ENCODE measurements around the gene EMILIN3.

The EMILIN3 gene

GRCh38 chr20:41352666-41353065 lies 14.0 kb downstream of the EMILIN3 start:
- Mint-ChIP-seq H3K36me3 (no peaks in the 10 kb centered on the region), H3K4me1 (no peaks in the 10 kb centered on the region), H3K27ac (no peak overlapping the region), H3K9me3 (no peaks in the 10 kb centered on the region), H3K27me3 (peaks cover 4% of the 10 kb centered on the region), H3K4me3 (no peak overlapping the region)
- no peak for DNase-seq (ENCODE audit: low spot score in 2 of 2)
- ATAC-seq (ENCODE audit: low read depth) = no peak

- no peak overlapping the region for H3K27ac Mint-ChIP-seq
- H3K9me3 Mint-ChIP-seq = no peaks in the 10 kb centered on the region
- ATAC-seq (ENCODE audit: low read depth) (no peak), DNase-seq (ENCODE audit: low spot score in 2 of 2) (no peak)
- H3K4me3 Mint-ChIP-seq = no peak overlapping the region
- peaks cover 4% of the 10 kb centered on the region for H3K27me3 Mint-ChIP-seq
- H3K36me3 Mint-ChIP-seq = no peaks in the 10 kb centered on the region
- H3K4me1 Mint-ChIP-seq = no peaks in the 10 kb centered on the region
Observed at GRCh38 chr20:41352106-41352505, 14.5 kb downstream of the EMILIN3 start.

DNA sequence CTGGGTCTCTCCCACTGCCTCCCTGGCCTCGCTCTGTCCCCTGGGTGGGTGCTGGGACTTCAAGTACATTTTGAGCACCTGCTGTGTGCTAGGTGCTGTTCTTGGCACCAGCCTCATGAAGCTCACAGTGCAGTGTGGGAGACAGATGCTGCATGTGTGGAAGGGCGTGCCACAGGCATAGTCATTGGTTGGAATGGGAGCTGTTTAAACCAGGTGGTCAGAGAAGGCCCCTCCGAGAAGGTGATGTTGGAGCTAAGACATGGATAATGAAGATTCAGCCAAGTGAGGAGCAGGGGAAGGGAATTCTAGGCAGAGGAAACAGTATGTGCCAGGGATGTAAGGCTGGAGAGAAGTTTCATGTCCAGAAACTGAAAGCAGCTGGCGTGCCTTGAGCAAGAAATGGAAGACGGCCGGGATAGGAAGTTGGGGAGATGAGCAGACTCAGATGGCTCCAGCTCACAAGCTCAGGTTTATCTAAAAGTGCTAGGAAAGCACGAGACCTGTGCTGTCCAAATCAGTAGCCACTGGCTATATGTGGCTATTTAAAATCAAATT lies 16.1 kb downstream of the EMILIN3 start:
- Mint-ChIP-seq H3K27ac (no peak overlapping the region), H3K4me3 (no peak overlapping the region), H3K4me1 (no peaks in the 10 kb centered on the region), H3K36me3 (no peaks in the 10 kb centered on the region), H3K9me3 (no peaks in the 10 kb centered on the region), H3K27me3 (peaks cover 4% of the 10 kb centered on the region)
- ATAC-seq (ENCODE audit: low read depth) (no peak), DNase-seq (ENCODE audit: low spot score in 2 of 2) (no peak)

- Mint-ChIP-seq H3K27ac (no peak overlapping the region), H3K36me3 (no peaks in the 10 kb centered on the region), H3K4me1 (no peaks in the 10 kb centered on the region), H3K4me3 (no peak overlapping the region), H3K9me3 (no peaks in the 10 kb centered on the region), H3K27me3 (peaks cover 4% of the 10 kb centered on the region)
- DNase-seq (ENCODE audit: low spot score in 2 of 2) (no peak), ATAC-seq (ENCODE audit: low read depth) (no peak)
Observed at GRCh38 chr20:41349943-41350342, 16.7 kb downstream of the EMILIN3 start.

- no peaks in the 10 kb centered on the region for H3K9me3 Mint-ChIP-seq
- no peak overlapping the region for H3K4me3 Mint-ChIP-seq
- no peak for DNase-seq (ENCODE audit: low spot score in 2 of 2)
- peaks cover 4% of the 10 kb centered on the region for H3K27me3 Mint-ChIP-seq
- H3K4me1 Mint-ChIP-seq = no peaks in the 10 kb centered on the region
- no peak overlapping the region for H3K27ac Mint-ChIP-seq
- H3K36me3 Mint-ChIP-seq = no peaks in the 10 kb centered on the region
- ATAC-seq (ENCODE audit: low read depth) = no peak
Observed at GRCh38 chr20:41349266-41349665, 17.4 kb downstream of the EMILIN3 start.

GRCh38 chr20:41348430-41349172 lies 18.0 kb downstream of the EMILIN3 start:
- ATAC-seq (ENCODE audit: low read depth) (no peak), DNase-seq (ENCODE audit: low spot score in 2 of 2) (no peak)
- peaks cover 4% of the 10 kb centered on the region for H3K27me3 Mint-ChIP-seq
- no peak overlapping the region for H3K4me3 Mint-ChIP-seq
- no peaks in the 10 kb centered on the region for H3K9me3 Mint-ChIP-seq
- no peaks in the 10 kb centered on the region for H3K4me1 Mint-ChIP-seq
- H3K27ac Mint-ChIP-seq = no peak overlapping the region
- H3K36me3 Mint-ChIP-seq = no peaks in the 10 kb centered on the region

DNA sequence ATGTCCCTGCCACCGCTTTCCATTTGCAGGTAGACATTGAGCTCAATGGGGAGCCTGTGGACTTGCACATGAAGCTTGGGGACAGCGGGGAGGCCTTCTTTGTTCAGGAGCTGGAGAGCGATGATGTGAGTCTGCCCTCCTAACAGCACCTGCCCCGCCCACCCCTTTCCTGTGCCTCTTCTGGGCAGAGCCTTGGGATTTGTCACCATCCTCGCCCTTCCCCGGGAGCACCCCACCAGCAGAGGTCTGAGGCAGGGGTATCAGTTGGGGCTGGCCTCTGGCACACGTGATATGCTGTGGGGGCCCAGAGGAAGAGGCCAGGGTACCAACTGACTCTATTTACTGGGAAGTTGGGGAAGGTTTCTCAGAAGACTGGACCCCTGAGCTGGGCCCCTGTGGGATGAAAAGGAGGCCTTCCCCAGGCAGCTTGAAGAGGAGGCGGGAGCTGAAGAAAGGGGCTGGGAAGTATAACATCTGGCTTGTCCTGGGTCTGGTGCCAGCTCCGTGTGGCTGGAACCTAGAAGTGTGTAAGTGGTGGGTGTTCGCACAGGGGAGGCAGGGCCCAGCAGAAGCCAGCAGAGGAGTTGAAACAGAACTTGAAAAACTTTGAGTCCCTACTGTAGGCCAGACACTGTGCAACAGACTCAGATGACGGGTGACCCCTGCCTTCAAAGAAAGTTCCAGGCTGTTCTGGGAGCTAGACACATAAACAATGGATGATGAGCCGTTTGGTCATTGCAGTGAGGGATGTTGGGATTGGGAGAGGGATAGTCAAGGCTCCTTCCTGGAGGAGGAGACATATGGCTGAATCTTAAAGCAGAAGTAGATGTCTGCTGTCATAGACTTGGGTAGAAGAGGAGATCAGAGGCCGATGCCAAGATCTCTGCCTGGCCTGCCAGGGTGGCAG lies 18.8 kb downstream of the EMILIN3 start:
- no peaks in the 10 kb centered on the region for H3K36me3 Mint-ChIP-seq
- ATAC-seq (ENCODE audit: low read depth) (no peak), DNase-seq (ENCODE audit: low spot score in 2 of 2) (no peak)
- no peak overlapping the region for H3K27ac Mint-ChIP-seq
- no peaks in the 10 kb centered on the region for H3K9me3 Mint-ChIP-seq
- H3K4me1 Mint-ChIP-seq = no peaks in the 10 kb centered on the region
- peaks cover 4% of the 10 kb centered on the region for H3K27me3 Mint-ChIP-seq
- no peak overlapping the region for H3K4me3 Mint-ChIP-seq

DNA sequence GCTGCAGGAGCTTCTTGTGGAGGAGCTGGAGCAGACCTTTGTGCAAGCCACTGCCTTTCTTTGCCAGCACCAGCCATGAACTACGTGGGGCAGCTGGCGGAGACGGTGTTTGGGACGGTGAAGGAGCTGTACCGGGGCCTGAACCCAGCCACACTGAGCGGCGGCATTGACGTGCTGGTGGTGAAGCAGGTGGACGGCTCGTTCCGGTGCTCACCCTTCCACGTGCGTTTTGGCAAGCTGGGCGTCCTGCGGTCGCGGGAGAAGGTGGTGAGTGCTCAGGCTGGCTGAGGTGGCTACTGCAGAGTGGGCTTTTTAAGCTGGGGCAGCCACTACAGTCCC lies 20.9 kb downstream of the EMILIN3 start:
- no peak for DNase-seq (ENCODE audit: low spot score in 2 of 2)
- no peak for ATAC-seq (ENCODE audit: low read depth)
- Mint-ChIP-seq H3K36me3 (no peaks in the 10 kb centered on the region), H3K27ac (no peak overlapping the region), H3K27me3 (peaks cover 4% of the 10 kb centered on the region), H3K4me3 (no peak overlapping the region), H3K4me1 (no peaks in the 10 kb centered on the region), H3K9me3 (no peaks in the 10 kb centered on the region)

DNA sequence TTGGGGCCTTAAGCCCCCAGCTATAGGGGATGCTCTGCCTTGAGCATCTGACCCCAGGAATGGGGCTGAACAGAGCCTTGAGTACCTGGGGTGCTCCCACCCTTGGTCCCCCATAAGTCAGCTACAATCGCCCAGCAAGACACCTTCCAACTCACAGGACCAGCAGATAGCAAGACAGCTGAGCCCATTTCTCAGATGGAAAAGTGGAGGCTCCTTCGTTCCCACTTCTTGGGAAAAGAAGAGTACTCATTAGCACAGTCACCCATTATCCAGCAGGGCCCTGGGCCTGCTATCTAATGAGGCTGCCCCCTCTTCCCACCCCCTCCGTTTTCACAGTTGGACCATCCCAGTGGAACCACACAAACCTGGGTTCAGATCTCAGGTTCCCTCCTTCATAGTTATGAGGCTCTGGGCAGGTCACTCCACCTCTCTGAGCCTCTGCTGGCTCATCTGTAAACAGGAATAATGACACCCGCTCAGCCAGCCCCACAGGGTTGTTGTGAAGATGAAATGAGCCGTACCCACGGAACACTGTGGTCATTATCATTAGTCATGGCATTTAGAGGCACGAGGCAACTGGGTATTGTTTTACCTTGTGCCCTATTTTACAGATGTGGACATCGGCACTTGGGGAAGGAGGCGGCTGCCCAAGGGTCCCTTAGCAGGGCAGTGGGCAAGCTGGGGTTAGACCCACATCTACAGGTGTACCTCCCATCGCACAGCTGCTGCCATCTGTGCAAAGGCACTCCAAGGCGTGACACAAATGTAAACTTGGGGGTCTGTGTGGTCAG lies 21.5 kb downstream of the EMILIN3 start:
- no peak for DNase-seq (ENCODE audit: low spot score in 2 of 2)
- Mint-ChIP-seq H3K36me3 (no peaks in the 10 kb centered on the region), H3K4me3 (no peak overlapping the region)

DNA sequence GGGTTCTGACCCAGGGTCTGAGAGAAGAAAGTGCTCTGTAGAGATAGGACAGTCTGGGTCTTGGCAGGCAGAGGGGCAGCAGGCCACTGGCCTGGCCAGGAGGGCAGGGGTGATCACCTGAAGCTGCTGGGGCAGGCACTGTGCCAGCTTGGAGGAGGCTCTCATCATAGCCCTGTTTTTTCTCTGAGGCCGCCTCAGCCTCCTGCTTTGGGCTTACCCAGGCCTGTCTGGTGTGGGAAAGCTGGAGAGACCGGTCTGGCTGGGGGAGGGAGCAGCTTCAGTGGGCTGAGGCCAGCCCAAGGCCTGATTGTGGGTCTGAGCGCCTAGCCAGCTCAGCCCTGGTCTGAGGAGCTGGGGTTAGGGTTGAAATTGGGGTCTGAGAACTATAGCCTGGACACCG lies 22.1 kb downstream of the EMILIN3 start:
- H3K36me3 Mint-ChIP-seq = no peaks in the 10 kb centered on the region
- no peak for DNase-seq (ENCODE audit: low spot score in 2 of 2)
- peaks cover 6% of the 10 kb centered on the region for H3K4me1 Mint-ChIP-seq
- H3K27me3 Mint-ChIP-seq = peaks cover 3% of the 10 kb centered on the region
- no peak for ATAC-seq (ENCODE audit: low read depth)
- H3K9me3 Mint-ChIP-seq = no peaks in the 10 kb centered on the region
- no peak overlapping the region for H3K4me3 Mint-ChIP-seq
- H3K27ac Mint-ChIP-seq = no peak overlapping the region

More for the DNA sequence above, 21.5 kb downstream of the EMILIN3 start:
- no peaks in the 10 kb centered on the region for H3K9me3 Mint-ChIP-seq
- H3K27ac Mint-ChIP-seq = no peak overlapping the region
- no peak for ATAC-seq (ENCODE audit: low read depth)
- peaks cover 3% of the 10 kb centered on the region for H3K4me1 Mint-ChIP-seq
- no peaks in the 10 kb centered on the region for H3K27me3 Mint-ChIP-seq

- no peaks in the 10 kb centered on the region for H3K36me3 Mint-ChIP-seq
- DNase-seq (ENCODE audit: low spot score in 2 of 2) (no peak), ATAC-seq (ENCODE audit: low read depth) (no peak)
- no peak overlapping the region for H3K4me3 Mint-ChIP-seq
- peaks cover 4% of the 10 kb centered on the region for H3K27me3 Mint-ChIP-seq
- peaks cover 7% of the 10 kb centered on the region for H3K4me1 Mint-ChIP-seq
- H3K27ac Mint-ChIP-seq = no peak overlapping the region
- no peaks in the 10 kb centered on the region for H3K9me3 Mint-ChIP-seq
Observed at GRCh38 chr20:41342474-41343464, 23.8 kb downstream of the EMILIN3 start.

- Mint-ChIP-seq H3K27me3 (peaks cover 6% of the 10 kb centered on the region), H3K36me3 (no peaks in the 10 kb centered on the region), H3K27ac (no peak within 1 kb of the TSS), H3K4me3 (peak within 1 kb of the TSS; percentile 68), H3K9me3 (no peaks in the 10 kb centered on the region), H3K4me1 (peaks cover 7% of the 10 kb centered on the region)
- DNase-seq (ENCODE audit: low spot score in 2 of 2) = peak; percentile 18 to 20
- peak; percentile 65 for ATAC-seq (ENCODE audit: low read depth)
Observed at GRCh38 chr20:41340327-41341055, 26.1 kb downstream of the EMILIN3 start, which contains the start of gene LPIN3. TSS of gene LPIN3 (plus strand) at chr20:41340821. CDS start at chr20:41345804, 4,983 bp downstream.
